Naive B cell (primary cell): Measurements from ENCODE around the gene MTHFS. TPM values are rescaled to one million over a fixed set of nuclear protein-coding genes. Genes with fewer than 3 reads are reported as not detected.
"Not testable (repeated sequence)": the region's sequence is repeated elsewhere in the genome, so short reads cannot be mapped to it uniquely, and the experiment has no call there.

Experiments
- ATAC-seq, 2 donors: fragments of 150-1000 bp; cut with Tn5 transposase; 2 replicates each; pipeline ENCODE4 v1.10.0; 2021; ENCODE audit warnings: low read depth in 2 of 2, mild to moderate bottlenecking in 2 of 2, moderate library complexity in 2 of 2
- DNase-seq: peaks from one replicate; pipeline ENCODE4 v3.0.0; 2022
- H3K27ac Mint-ChIP-seq, 6 donors: one replicate each; pipeline ENCODE4 v1.8.0; 2020 to 2022; ENCODE audit warnings: mild to moderate bottlenecking in 6 of 6, mixed read lengths in 6 of 6, moderate library complexity in 5 of 6, inconsistent platforms in 2 of 6
- H3K27me3 Mint-ChIP-seq, 3 donors: one replicate each; pipeline ENCODE4 v1.8.0; 2021 to 2022; ENCODE audit warnings: mixed read lengths in 3 of 3, mild to moderate bottlenecking in 1 of 3
- H3K36me3 Mint-ChIP-seq, 2 donors: one replicate each; pipeline ENCODE4 v1.8.0; 2020 to 2022; ENCODE audit warnings: mixed read lengths in 2 of 2, inconsistent platforms in 1 of 2, mild to moderate bottlenecking in 1 of 2
- H3K4me1 Mint-ChIP-seq, 3 donors: one replicate each; pipeline ENCODE4 v1.8.0; 2020 to 2022; ENCODE audit warnings: mixed read lengths in 3 of 3, inconsistent platforms in 1 of 3, mild to moderate bottlenecking in 1 of 3, moderate library complexity in 1 of 3
- H3K4me3 Mint-ChIP-seq, 8 donors: one replicate each; pipeline ENCODE4 v1.8.0; 2020 to 2022; ENCODE audit warnings: mild to moderate bottlenecking in 8 of 8, mixed read lengths in 8 of 8, moderate library complexity in 8 of 8, inconsistent platforms in 2 of 8
- H3K9me3 Mint-ChIP-seq, 7 donors: one replicate each; pipeline ENCODE4 v1.8.0; 2020 to 2022; ENCODE audit warnings: mixed read lengths in 7 of 7, mild to moderate bottlenecking in 5 of 7, inconsistent platforms in 2 of 7, moderate library complexity in 1 of 7
- polyA plus RNA-seq, 6 donors: library from polyadenylated mRNA; unstranded; fragments of 300-500 nt; fragmentation: Illumina TruSeq; gene quantifications; one replicate each; pipeline ENCODE4 v1.2.3, GENCODE V29; 2021; ENCODE audit warnings: low read depth in 6 of 6

MTHFS gene
- polyA plus RNA-seq, 6 donors from 2014 or later, result 60.0 to 107 (median 76.3) TPM

- Mint-ChIP-seq H3K4me1 (peaks cover 22 to 26% (median 25%) of the 10 kb centered on the region in 3 donors), H3K4me3 (peak overlapping the region; percentile 94 to 100 (median 96)), H3K36me3 (peaks cover 10 to 21% of the 10 kb centered on the region in 2 donors), H3K9me3 (peaks cover 6 to 35% (median 17%) of the 10 kb centered on the region in 7 donors), H3K27me3 (no peaks in the 10 kb centered on the region), H3K27ac (peak overlapping the region; percentile 96 to 99 (median 97))
- DNase-seq (peak; percentile 100), ATAC-seq (peak; percentile 88 to 89)
These were observed 26.8 kb upstream of the MTHFS start for GRCh38 chr15:79923515-79924169.

GRCh38 chr15:79923079-79923514, 26.3 kb upstream of the MTHFS start:
- no peaks in the 10 kb centered on the region for H3K27me3 Mint-ChIP-seq
- peaks cover 10 to 27% of the 10 kb centered on the region in 2 donors for H3K36me3 Mint-ChIP-seq
- H3K9me3 Mint-ChIP-seq, result peaks cover 6 to 35% (median 23%) of the 10 kb centered on the region in 7 donors
- peak; percentile 36 to 39 for ATAC-seq
- peaks cover 22 to 26% (median 25%) of the 10 kb centered on the region in 3 donors for H3K4me1 Mint-ChIP-seq
- peak overlapping the region; percentile 96 to 99 (median 97) for H3K27ac Mint-ChIP-seq
- peak overlapping the region; percentile 94 to 100 (median 96) for H3K4me3 Mint-ChIP-seq
- DNase-seq, result no peak

- no peaks in the 10 kb centered on the region for H3K27me3 Mint-ChIP-seq
- H3K4me3 Mint-ChIP-seq, result peak overlapping the region; percentile 94 to 100 (median 96)
- H3K27ac Mint-ChIP-seq, result peak overlapping the region in 5 of 6 donors; percentile 44 to 98 (median 97)
- peaks cover 15 to 32% of the 10 kb centered on the region in 2 donors for H3K36me3 Mint-ChIP-seq
- H3K9me3 Mint-ChIP-seq, result peaks cover 8 to 40% (median 28%) of the 10 kb centered on the region in 7 donors
- DNase-seq, result no peak
- ATAC-seq, result no peak
- peaks cover 22 to 26% (median 26%) of the 10 kb centered on the region in 3 donors for H3K4me1 Mint-ChIP-seq
These were observed 25.8 kb upstream of the MTHFS start for GRCh38 chr15:79922512-79923078.

GRCh38 chr15:79919749-79920511, 23.1 kb upstream of the MTHFS start:
- peaks cover 22 to 26% (median 26%) of the 10 kb centered on the region in 3 donors for H3K4me1 Mint-ChIP-seq
- H3K4me3 Mint-ChIP-seq, result peak overlapping the region in 2 of 8 donors; percentile 39 to 95
- no peak for DNase-seq
- peak overlapping the region in 1 of 6 donors; percentile 26 for H3K27ac Mint-ChIP-seq
- no peaks in the 10 kb centered on the region for H3K27me3 Mint-ChIP-seq
- H3K9me3 Mint-ChIP-seq, result peaks cover 17 to 67% (median 54%) of the 10 kb centered on the region in 7 donors
- peaks cover 25 to 45% of the 10 kb centered on the region in 2 donors for H3K36me3 Mint-ChIP-seq
- no peak for ATAC-seq

- Mint-ChIP-seq H3K36me3 (peaks cover 25 to 45% of the 10 kb centered on the region in 2 donors), H3K4me3 (no peak overlapping the region), H3K9me3 (peaks cover 17 to 74% (median 61%) of the 10 kb centered on the region in 7 donors), H3K27me3 (no peaks in the 10 kb centered on the region), H3K27ac (peak overlapping the region in 1 of 6 donors; percentile 30), H3K4me1 (peaks cover 22 to 26% (median 26%) of the 10 kb centered on the region in 3 donors)
- DNase-seq, result no peak
- no peak for ATAC-seq
These were observed 22.4 kb upstream of the MTHFS start for GRCh38 chr15:79919090-79919748.

- Mint-ChIP-seq H3K4me3 (peak overlapping the region in 1 of 8 donors; percentile 61), H3K36me3 (peaks cover 25 to 45% of the 10 kb centered on the region in 2 donors), H3K27me3 (no peaks in the 10 kb centered on the region), H3K4me1 (peaks cover 15 to 19% (median 18%) of the 10 kb centered on the region in 3 donors), H3K27ac (no peak overlapping the region), H3K9me3 (peaks cover 17 to 81% (median 66%) of the 10 kb centered on the region in 7 donors)
- ATAC-seq, result no peak
- no peak for DNase-seq
These were observed 21.5 kb upstream of the MTHFS start for GRCh38 chr15:79918278-79918677.

GRCh38 chr15:79916502-79917132, 19.8 kb upstream of the MTHFS start:
- peaks cover 25 to 43% of the 10 kb centered on the region in 2 donors for H3K36me3 Mint-ChIP-seq
- H3K27ac Mint-ChIP-seq, result no peak overlapping the region
- H3K9me3 Mint-ChIP-seq, result peaks cover 17 to 79% (median 67%) of the 10 kb centered on the region in 7 donors
- peak overlapping the region in 1 of 8 donors; percentile 61 for H3K4me3 Mint-ChIP-seq
- peaks cover 5 to 6% (median 5%) of the 10 kb centered on the region in 3 donors for H3K4me1 Mint-ChIP-seq
- ATAC-seq (no peak), DNase-seq (no peak)
- no peaks in the 10 kb centered on the region for H3K27me3 Mint-ChIP-seq

GRCh38 chr15:79915776-79916501, 19.1 kb upstream of the MTHFS start:
- H3K36me3 Mint-ChIP-seq, result peaks cover 19 to 36% of the 10 kb centered on the region in 2 donors
- not testable (repeated sequence) for H3K27me3 Mint-ChIP-seq, ATAC-seq, H3K4me1 Mint-ChIP-seq, DNase-seq
- H3K9me3 Mint-ChIP-seq, result peaks cover 12 to 73% (median 63%) of the 10 kb centered on the region in 7 donors
- H3K4me3 Mint-ChIP-seq, result peak overlapping the region in 1 of 8 donors; percentile 41
- peak overlapping the region in 1 of 6 donors; percentile 38 for H3K27ac Mint-ChIP-seq

GRCh38 chr15:79914728-79915127, 17.9 kb upstream of the MTHFS start:
- DNase-seq, result no peak
- H3K9me3 Mint-ChIP-seq, result peaks cover 12 to 77% (median 67%) of the 10 kb centered on the region in 7 donors
- no peak for ATAC-seq
- H3K27ac Mint-ChIP-seq, result no peak overlapping the region
- peaks cover 7 to 11% (median 9%) of the 10 kb centered on the region in 3 donors for H3K4me1 Mint-ChIP-seq
- H3K36me3 Mint-ChIP-seq, result peaks cover 30 to 34% of the 10 kb centered on the region in 2 donors
- H3K4me3 Mint-ChIP-seq, result no peak overlapping the region
- no peaks in the 10 kb centered on the region for H3K27me3 Mint-ChIP-seq

- ATAC-seq (peak; percentile 98 to 99), DNase-seq (peak; percentile 67)
- Mint-ChIP-seq H3K9me3 (peaks cover 0 to 37% (median 29%) of the 10 kb centered on the region in 7 donors), H3K27ac (peak overlapping the region in 5 of 6 donors; percentile 38 to 86 (median 56)), H3K4me3 (peak overlapping the region in 7 of 8 donors; percentile 7 to 83 (median 45)), H3K4me1 (peaks cover 8 to 14% (median 12%) of the 10 kb centered on the region in 3 donors), H3K36me3 (peaks cover 0 to 19% of the 10 kb centered on the region in 2 donors)
- H3K27me3 Mint-ChIP-seq, result not testable (repeated sequence)
These were observed 12.9 kb upstream of the MTHFS start for GRCh38 chr15:79909556-79910335.

- ATAC-seq (no peak), DNase-seq (no peak)
- Mint-ChIP-seq H3K27me3 (no peaks in the 10 kb centered on the region), H3K36me3 (peaks cover 7 to 11% of the 10 kb centered on the region in 2 donors), H3K4me3 (no peak overlapping the region), H3K27ac (no peak overlapping the region), H3K9me3 (peaks cover 0 to 6% (median 2%) of the 10 kb centered on the region in 7 donors), H3K4me1 (peaks cover 10 to 15% (median 12%) of the 10 kb centered on the region in 3 donors)
These were observed 7.5 kb upstream of the MTHFS start for GRCh38 chr15:79904271-79904670.
